ENCODE measurements around the gene CNDP2.

CNDP2 gene

DNA sequence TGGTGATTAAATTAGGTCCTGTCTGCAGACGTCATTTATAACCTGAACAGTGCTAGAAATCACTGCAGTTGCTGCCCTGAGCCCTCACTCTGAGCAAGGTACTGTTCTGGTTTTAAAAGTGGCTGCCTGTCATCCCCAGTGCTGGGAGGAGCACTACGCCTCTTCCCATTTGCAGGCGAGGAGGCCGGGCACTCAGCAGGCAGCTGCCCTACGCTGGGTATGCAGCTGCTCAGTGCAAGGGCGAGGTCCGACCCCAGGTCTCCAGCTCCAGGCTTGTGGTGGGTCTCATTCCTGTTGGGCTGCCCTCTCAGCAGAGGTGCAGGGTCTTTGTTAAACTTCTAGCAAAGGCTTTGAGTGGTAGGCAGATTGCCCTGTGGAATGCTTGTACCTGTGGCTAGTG is 15.7 kb downstream of the CNDP2 start:
- TF ChIP-seq, protein P1, sequence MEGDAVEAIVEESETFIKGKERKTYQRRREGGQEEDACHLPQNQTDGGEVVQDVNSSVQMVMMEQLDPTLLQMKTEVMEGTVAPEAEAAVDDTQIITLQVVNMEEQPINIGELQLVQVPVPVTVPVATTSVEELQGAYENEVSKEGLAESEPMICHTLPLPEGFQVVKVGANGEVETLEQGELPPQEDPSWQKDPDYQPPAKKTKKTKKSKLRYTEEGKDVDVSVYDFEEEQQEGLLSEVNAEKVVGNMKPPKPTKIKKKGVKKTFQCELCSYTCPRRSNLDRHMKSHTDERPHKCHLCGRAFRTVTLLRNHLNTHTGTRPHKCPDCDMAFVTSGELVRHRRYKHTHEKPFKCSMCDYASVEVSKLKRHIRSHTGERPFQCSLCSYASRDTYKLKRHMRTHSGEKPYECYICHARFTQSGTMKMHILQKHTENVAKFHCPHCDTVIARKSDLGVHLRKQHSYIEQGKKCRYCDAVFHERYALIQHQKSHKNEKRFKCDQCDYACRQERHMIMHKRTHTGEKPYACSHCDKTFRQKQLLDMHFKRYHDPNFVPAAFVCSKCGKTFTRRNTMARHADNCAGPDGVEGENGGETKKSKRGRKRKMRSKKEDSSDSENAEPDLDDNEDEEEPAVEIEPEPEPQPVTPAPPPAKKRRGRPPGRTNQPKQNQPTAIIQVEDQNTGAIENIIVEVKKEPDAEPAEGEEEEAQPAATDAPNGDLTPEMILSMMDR (conservative IDR thresholded peaks at IDR 0.05; ENCODE audit: low read depth, low read length) = no peak
- no peak overlapping the region for H3K4me3 ChIP-seq (ENCODE audit: low read depth, low read length)
- DNase-seq (ENCODE audit: low read depth) = no peak

DNA sequence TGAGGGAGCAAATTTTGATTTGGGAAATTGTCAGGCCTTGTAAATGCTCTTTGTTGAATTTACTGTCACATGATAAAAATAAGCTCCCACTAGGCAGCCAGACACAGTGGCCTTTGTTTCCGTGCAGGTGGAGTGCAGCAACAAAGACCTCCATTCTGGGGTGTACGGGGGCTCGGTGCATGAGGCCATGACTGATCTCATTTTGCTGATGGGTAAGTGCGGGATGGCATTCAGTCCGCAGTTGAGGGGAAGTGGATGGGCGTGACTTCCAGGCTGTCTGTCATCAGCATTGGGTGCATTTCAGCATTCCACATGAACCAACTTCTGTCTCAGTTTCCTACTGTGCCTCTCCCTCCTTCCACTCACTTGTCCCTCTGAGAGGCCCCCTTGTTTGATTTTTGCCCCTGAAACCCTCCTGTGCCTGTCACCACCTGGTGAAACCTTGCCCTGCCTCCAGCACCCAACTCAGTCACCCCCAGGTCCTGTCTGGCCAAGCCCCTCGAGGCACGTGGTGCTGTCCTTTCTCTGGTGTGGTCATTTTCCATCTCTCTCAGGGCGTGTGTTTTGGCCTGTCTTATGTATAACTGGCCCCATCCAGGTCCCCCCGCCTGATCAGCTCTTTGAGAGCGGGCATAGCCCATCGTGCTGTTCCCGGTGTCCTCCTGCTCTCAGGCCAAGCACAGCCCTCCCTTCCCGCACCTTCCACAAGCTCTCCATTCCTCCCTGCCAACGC is 16.3 kb downstream of the CNDP2 start:
- no peak for DNase-seq (ENCODE audit: low read depth)
- H3K4me3 ChIP-seq (ENCODE audit: low read depth, low read length) = no peak overlapping the region
- TF ChIP-seq, protein P1 (conservative IDR thresholded peaks at IDR 0.05; ENCODE audit: low read depth, low read length) = no peak

DNA sequence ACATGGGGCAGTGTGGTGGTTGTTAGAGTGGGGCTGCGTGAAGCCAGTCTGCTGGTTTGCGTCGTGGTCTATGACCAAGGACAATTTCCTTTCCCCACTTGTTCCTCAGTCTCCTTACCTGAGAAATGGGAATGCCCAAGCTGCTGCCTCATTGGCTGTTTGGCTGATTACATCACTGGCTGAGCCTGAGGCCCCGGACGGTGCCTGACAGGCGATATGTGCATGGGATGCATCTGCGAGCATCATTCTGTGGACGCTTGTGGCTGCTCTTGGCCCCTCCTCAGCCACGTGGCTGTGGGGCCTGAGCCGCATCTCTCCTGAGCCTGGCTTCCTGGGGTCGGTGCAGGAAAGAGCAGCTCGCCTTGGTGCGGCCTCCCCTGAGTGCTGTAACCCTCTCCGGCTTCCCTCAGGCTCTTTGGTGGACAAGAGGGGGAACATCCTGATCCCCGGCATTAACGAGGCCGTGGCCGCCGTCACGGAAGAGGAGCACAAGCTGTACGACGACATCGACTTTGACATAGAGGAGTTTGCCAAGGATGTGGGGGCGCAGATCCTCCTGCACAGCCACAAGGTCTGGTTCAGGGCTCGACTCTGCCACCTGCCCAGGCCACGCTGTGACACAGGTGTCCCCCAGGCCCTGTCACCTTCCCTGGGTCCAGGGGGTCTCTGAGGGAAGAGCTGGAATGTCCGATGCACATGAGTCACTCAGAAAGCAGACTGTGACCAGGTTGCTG is 17.2 kb downstream of the CNDP2 start:
- H3K4me3 ChIP-seq (ENCODE audit: low read depth, low read length) = no peak overlapping the region
- TF ChIP-seq, protein P1 (conservative IDR thresholded peaks at IDR 0.05; ENCODE audit: low read depth, low read length) = no peak
- DNase-seq (ENCODE audit: low read depth) = no peak

DNA sequence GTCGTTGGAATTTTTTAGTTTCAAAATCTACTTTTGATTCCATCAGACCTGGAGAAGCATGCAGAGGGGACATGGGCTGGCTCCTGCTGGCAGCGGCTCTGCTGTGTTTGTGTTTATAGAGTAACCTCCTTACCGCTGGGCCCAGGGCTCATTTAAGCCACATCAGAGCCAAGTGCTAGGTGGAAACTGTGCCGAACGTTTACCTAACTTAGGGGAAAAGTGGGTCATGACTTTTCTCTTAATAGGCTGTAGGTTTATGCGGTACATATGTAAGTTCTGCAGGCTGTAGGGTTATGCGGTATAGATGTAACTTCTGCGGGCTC is 17.7 kb downstream of the CNDP2 start:
- no peak for DNase-seq (ENCODE audit: low read depth)

DNA sequence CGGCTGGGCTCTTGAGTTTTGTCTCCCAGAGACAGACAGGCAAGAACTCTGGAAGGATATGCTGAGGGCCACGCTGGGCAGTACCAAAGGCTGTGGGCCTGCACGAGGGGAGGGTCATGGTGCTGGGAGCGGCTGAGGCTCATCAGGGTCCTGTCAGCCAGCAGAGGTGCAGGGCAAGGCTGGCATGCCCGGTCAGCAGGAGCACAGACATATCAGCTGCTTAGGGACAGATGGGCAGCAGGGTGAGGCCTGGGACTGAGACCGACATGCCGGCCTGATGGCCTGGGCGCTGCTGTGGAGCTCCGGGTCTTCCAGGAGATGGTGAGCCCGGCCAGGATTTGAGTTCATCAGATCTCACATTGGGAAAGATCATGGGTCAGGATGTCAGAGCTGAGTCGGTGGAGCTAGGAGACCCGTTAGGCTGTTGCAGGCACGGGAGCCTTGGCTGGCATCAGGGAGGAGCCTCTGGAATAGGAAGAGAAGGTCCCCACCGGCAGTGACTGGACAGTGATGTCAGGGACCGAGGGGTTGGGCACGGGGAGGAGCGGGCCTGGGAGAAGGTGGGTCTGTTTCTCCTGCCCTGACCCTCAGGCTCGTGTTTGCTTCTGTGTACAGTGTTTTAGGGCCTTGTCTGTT is 18.8 kb downstream of the CNDP2 start:
- no peak overlapping the region for H3K4me3 ChIP-seq (ENCODE audit: low read depth, low read length)
- no peak for DNase-seq (ENCODE audit: low read depth)
- TF ChIP-seq, protein P1 (conservative IDR thresholded peaks at IDR 0.05; ENCODE audit: low read depth, low read length) = no peak

More for the DNA sequence above, 17.7 kb downstream of the CNDP2 start:
- TF ChIP-seq, protein P1 (conservative IDR thresholded peaks at IDR 0.05; ENCODE audit: low read depth, low read length) = no peak
- no peak overlapping the region for H3K4me3 ChIP-seq (ENCODE audit: low read depth, low read length)

DNA sequence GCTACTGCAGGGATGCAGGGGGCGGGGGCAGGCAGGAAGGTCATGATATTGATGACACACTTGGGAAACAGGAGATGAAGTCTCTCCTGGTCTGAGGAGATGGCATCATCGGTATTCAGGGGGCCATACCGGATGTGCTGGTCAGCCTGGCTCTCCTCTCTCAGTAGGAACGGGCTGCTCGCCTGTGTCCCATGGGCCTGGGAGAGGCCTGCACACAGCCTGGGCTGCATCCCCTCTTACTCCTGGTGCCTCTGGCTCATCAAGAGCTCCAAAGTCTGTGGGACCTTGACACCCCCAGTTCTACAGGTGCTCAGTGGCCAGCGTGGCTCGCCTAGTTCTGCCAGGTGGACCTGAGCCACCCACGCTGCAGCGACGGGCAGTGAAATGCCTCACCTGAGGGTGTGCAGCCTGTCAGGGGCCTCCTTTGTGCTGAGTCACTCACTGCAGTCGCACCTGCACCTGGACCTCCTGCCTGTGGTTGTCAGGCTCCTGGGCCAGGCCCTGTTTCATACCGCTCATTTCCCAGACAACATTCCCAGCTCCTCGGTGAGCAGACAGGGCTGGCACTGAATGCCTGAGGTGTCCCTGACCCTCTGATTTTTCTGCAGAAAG is 19.6 kb downstream of the CNDP2 start:
- DNase-seq (ENCODE audit: low read depth) = no peak
- TF ChIP-seq, protein P1 (conservative IDR thresholded peaks at IDR 0.05; ENCODE audit: low read depth, low read length) = no peak
- no peak overlapping the region for H3K4me3 ChIP-seq (ENCODE audit: low read depth, low read length)

Measured in choroid plexus epithelial cell (primary cell).